ENCODE results near the gene TCERG1L.
"Not testable (repeated sequence)": the region's sequence is repeated elsewhere in the genome, so short reads cannot be mapped to it uniquely, and the experiment has no call there.

Gene TCERG1L

DNA sequence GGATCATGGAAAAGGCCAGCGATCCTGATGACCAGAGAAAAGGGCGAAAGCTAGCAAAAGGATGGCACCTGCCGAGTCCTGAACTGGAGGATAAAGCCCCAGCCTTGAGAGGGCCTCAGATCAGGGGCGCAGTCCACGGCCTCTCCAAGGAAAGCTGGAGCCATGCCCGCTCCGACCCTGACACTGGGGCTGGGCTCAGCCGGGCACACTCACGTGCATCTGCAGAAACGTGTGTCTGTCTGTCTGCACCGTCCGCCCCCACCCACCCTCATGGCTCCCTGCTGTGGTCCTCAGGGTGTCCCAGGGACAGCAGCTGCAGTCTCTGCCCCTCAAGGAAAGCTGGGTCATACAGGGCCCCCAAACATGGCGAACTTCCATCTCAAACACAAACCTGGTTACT is 200.5 kb downstream of the TCERG1L start:
- no peak for TF ChIP-seq Cebpa-rat (IDR thresholded peaks at IDR 0.05)
- peaks cover 28 to 52% (median 42%) of the 10 kb centered on the region in 11 experiments for H3K9me3 ChIP-seq (replicated peaks in 1 of 11)
- H3K4me3 ChIP-seq: no peak overlapping the region
- no peaks in the 10 kb centered on the region for H3K27me3 ChIP-seq
- H4K20me1 ChIP-seq: no peaks in the 10 kb centered on the region
- peaks cover 0 to 28% (median 24%) of the 10 kb centered on the region in 10 experiments; a peak in 15 of 20 replicates for H3K4me1 ChIP-seq
- peaks cover 0 to 57% (median 34%) of the 10 kb centered on the region in 11 experiments; a peak in 14 of 22 replicates for H3K36me3 ChIP-seq
- H3K4me2 ChIP-seq: no peak overlapping the region
- no peak overlapping the region for H3K9ac ChIP-seq
- H3K27ac ChIP-seq: no peak overlapping the region

DNA sequence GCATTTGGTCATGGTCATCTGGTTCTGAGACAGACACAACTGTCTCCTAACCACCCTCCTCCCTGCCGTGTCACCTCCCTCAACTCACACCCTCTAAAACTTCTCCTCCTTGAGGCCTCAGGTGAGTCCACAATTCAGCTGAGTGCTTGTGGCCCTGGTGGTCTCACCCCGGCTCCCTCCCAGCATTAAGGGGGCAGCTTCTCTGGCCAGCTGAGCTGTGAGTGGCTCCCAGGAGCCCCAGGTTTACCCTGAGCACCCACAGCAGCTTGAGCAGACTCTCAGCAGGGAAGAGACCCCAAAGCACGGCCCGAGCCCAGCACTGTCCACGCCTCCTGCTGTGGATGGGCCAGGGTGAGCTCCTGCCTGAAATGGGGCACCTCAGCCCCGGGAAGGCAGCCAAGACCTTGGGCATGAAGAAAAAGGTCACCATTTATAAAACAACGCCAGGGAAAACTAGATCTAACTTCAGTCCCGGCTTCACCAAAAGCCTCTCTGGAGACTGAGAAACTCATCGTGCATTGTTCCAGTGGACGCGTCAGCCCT is 201.2 kb downstream of the TCERG1L start:
- H3K4me1 ChIP-seq: peaks cover 0 to 21% (median 17%) of the 10 kb centered on the region in 10 experiments; a peak in 14 of 20 replicates
- H3K9me3 ChIP-seq (replicated peaks in 1 of 11): peaks cover 32 to 58% (median 44%) of the 10 kb centered on the region in 11 experiments
- TF ChIP-seq Cebpa-rat (IDR thresholded peaks at IDR 0.05): no peak
- H4K20me1 ChIP-seq: no peaks in the 10 kb centered on the region
- no peak overlapping the region for H3K4me2 ChIP-seq
- H3K4me3 ChIP-seq: no peak overlapping the region
- H3K27ac ChIP-seq: no peak overlapping the region
- H3K27me3 ChIP-seq: no peaks in the 10 kb centered on the region
- H3K36me3 ChIP-seq: peaks cover 0 to 63% (median 40%) of the 10 kb centered on the region in 11 experiments; a peak in 14 of 22 replicates
- no peak overlapping the region for H3K9ac ChIP-seq

DNA sequence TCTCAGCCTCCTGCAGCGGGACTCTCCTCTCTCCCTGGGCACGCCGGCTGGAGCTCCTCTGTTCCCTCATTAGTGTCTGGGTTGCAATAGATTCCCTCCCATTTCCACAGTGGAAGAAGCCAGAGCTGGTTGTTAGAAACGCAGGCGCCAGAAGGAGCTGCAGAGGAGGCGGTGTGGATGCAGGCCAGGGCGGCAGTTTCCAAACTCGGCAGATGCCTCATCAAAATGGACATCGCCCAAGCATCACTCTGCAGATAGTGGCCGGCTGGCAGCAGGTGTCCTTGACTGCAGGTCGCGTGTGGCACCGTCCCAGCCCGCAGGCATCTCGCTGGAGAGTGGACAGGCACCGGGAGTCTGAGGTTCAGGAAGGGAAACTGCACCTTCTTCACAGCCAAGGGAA is 201.8 kb downstream of the TCERG1L start:
- no peak overlapping the region for H3K4me2 ChIP-seq
- H4K20me1 ChIP-seq: no peaks in the 10 kb centered on the region
- H3K4me1 ChIP-seq: peaks cover 0 to 16% (median 12%) of the 10 kb centered on the region in 10 experiments; a peak in 13 of 20 replicates
- H3K27ac ChIP-seq: no peak overlapping the region
- no peak overlapping the region for H3K9ac ChIP-seq
- peaks cover 32 to 58% (median 43%) of the 10 kb centered on the region in 11 experiments for H3K9me3 ChIP-seq (replicated peaks in 1 of 11)
- H3K27me3 ChIP-seq: no peaks in the 10 kb centered on the region
- H3K4me3 ChIP-seq: no peak overlapping the region
- TF ChIP-seq Cebpa-rat (IDR thresholded peaks at IDR 0.05): no peak
- peaks cover 0 to 69% (median 45%) of the 10 kb centered on the region in 11 experiments; a peak in 14 of 22 replicates for H3K36me3 ChIP-seq

DNA sequence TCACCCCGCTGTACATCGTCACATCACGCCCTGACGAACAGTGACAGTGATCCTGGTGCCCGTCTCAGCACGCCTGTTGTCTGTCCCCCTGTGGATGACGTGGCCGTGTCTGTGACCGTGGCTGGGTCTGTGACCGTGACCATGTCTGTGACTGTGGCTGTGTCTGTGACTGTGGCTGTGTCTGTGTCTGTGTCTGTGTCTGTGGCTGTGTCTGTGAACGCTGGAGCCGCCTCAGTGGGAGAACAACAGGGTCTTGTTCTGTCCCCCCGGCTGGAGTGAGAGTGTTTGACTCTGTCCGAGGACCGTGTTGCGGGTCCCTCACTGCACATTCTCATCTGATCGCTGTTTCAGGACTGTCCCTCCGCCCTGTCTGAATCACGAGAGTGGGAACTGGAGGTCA is 202.2 kb downstream of the TCERG1L start:
- no peak overlapping the region for H3K27ac ChIP-seq
- H3K9ac ChIP-seq: no peak overlapping the region
- no peak for TF ChIP-seq Cebpa-rat (IDR thresholded peaks at IDR 0.05)
- peaks cover 0 to 11% (median 7%) of the 10 kb centered on the region in 10 experiments; a peak in 9 of 20 replicates for H3K4me1 ChIP-seq
- peaks cover 0 to 74% (median 45%) of the 10 kb centered on the region in 11 experiments; a peak in 14 of 22 replicates for H3K36me3 ChIP-seq
- peaks cover 32 to 56% (median 43%) of the 10 kb centered on the region in 11 experiments for H3K9me3 ChIP-seq (replicated peaks in 1 of 11)
- no peak overlapping the region for H3K4me3 ChIP-seq
- H3K4me2 ChIP-seq: no peak overlapping the region
- H4K20me1 ChIP-seq: no peaks in the 10 kb centered on the region
- no peaks in the 10 kb centered on the region for H3K27me3 ChIP-seq

DNA sequence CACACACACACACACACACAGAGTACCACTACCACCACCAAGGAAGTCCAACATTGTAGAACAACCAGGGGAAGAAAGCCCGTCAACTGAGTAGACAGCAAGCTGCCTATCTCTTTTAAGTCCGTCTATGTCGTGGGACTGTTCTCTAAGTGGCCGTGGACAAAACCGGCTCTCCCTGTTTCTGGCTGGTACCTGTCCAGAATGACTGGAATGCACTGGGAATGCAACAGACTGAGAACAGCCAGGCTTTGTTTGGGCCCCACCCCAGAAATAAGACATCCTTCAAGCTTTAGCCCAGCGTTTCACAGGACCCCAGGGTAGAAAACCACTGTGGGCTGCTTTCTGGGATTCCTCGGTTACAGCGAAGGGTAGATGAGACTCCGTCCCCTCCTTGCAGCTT is 203.6 kb downstream of the TCERG1L start:
- H3K36me3 ChIP-seq: peaks cover 0 to 77% (median 45%) of the 10 kb centered on the region in 11 experiments; a peak in 14 of 22 replicates
- peaks cover 32 to 56% (median 43%) of the 10 kb centered on the region in 11 experiments for H3K9me3 ChIP-seq (replicated peaks in 1 of 11)
- no peaks in the 10 kb centered on the region for H3K27me3 ChIP-seq
- H3K4me3 ChIP-seq: no peak overlapping the region
- no peak overlapping the region for H3K9ac ChIP-seq
- no peak overlapping the region for H3K4me2 ChIP-seq
- no peaks in the 10 kb centered on the region for H3K4me1 ChIP-seq
- no peak for TF ChIP-seq Cebpa-rat (IDR thresholded peaks at IDR 0.05)
- no peaks in the 10 kb centered on the region for H4K20me1 ChIP-seq
- H3K27ac ChIP-seq: no peak overlapping the region

DNA sequence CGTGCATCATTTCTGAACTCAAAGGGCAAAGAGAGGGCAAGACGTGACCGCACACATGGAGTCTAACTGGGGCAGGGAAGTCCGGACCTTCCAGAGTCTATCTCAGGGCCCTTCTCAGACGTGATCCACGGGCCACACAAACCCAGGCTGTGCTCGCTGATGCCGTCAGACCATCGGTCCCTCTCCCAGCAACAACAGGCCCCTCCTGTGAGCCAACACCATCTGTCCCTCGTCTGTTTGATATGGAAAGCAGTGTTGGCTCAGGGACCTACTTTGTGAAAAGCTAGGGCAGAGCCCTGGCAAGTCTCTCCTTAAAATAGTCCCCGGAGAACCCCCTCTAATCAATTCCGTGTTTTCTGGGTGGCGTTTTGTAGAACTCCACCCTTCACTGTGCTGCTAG is 208.8 kb downstream of the TCERG1L start:
- H3K27ac ChIP-seq: no peak overlapping the region
- TF ChIP-seq Cebpa-rat (IDR thresholded peaks at IDR 0.05): no peak

DNA sequence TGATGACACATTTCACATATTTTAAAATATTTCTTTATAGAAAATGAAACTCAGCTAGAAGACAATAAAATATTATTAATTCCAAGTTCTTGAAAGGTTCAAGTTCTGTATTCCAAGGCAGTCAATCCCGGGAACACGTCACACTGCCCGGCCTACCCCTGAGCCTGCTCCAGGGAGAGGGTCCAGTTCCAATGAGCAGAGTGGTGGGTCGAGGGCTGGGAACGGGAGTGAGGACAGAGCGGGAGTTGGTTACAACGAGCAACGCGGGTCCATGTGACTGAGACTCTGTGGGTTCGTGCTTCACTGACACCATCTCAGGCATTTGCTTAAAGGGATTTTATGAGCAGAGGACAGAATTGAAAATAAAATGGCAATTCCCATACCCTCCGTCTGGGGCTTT is 209.4 kb downstream of the TCERG1L start:
- H3K36me3 ChIP-seq: peaks cover 0 to 43% (median 20%) of the 10 kb centered on the region in 11 experiments; a peak in 8 of 22 replicates
- TF ChIP-seq Cebpa-rat (IDR thresholded peaks at IDR 0.05): no peak
- H3K9me3 ChIP-seq (replicated peaks in 1 of 11): peaks cover 9 to 22% (median 15%) of the 10 kb centered on the region in 11 experiments; a peak in 16 of 22 replicates
- H3K4me2 ChIP-seq: no peak overlapping the region
- no peaks in the 10 kb centered on the region for H4K20me1 ChIP-seq
- H3K27me3 ChIP-seq: no peaks in the 10 kb centered on the region
- H3K4me3 ChIP-seq: no peak overlapping the region
- H3K9ac ChIP-seq: no peak overlapping the region
- no peak overlapping the region for H3K27ac ChIP-seq
- peaks cover 0 to 5% (median 0%) of the 10 kb centered on the region in 10 experiments; a peak in 1 of 20 replicates for H3K4me1 ChIP-seq

More for the DNA sequence above, 208.8 kb downstream of the TCERG1L start:
- Histone ChIP-seq H3K9me3 (replicated peaks in 1 of 11) (peaks cover 13 to 27% (median 20%) of the 10 kb centered on the region in 11 experiments; a peak in 20 of 22 replicates), H3K36me3 (peaks cover 0 to 44% (median 20%) of the 10 kb centered on the region in 11 experiments; a peak in 8 of 22 replicates), H3K4me3 (no peak overlapping the region), H3K9ac (no peak overlapping the region), H3K4me1 (peaks cover 0 to 5% (median 0%) of the 10 kb centered on the region in 10 experiments; a peak in 1 of 20 replicates), H4K20me1 (no peaks in the 10 kb centered on the region), H3K27me3 (no peaks in the 10 kb centered on the region), H3K4me2 (no peak overlapping the region)

DNA sequence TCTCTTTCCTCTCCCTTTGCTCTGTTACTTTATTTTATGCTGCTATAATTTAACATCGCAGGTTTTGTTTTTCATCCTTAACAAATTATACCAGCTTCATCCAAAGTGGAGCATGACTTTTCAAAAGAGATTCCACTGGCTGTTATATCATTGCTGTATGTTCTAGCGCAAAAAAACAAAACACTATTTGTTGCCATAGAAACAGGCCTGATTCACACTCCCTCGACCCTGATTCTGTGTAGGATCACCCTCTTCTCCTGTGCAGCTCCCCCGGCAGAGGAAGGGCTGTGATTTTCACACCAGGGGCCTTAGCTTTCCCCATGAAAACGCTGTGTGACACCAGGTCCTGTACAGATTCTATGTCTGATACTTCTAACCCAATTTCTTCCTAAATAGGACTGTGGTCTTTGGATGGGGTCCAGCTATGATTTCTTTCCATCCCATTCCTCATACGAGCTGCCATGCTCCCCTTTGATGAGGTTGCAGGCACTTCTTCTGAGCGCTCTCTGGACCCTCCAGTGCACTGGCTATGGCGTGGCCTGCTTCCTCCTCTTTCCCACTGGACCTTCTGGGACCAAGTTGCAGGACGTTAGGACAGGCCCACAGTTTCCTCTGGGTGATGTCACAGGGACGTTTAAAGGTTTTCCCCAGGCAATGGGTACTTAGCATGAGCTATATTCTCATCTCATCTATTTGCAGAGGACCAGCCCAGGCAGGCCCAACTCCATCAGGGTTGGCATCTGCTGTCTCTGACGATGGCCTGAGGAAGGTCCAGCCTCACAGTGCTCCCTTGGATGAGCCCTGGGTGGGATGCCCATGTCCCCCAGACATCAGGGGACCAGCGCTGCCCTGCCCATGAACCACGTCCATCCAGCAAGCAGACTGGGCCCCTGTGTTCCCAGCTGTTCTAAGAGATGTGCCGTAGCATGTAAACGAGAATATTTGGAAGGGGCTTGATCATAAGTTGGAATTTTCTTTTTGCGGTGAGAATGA is 210.8 kb downstream of the TCERG1L start:
- H3K4me2 ChIP-seq; H3K9me3 ChIP-seq (replicated peaks in 1 of 11); H3K27me3 ChIP-seq; H3K4me1 ChIP-seq; H3K27ac ChIP-seq; H4K20me1 ChIP-seq; H3K4me3 ChIP-seq; H3K9ac ChIP-seq: not testable (repeated sequence)
- H3K36me3 ChIP-seq: peaks cover 0 to 31% (median 8%) of the 10 kb centered on the region in 11 experiments; a peak in 8 of 22 replicates

Data from BLaER1 treated with 17β-estradiol and CSF1 and Interleukin-3, amounts not matched to agents 10 nM and 100 nM (cell line).